Hepatic stellate cell (primary cell): ENCODE data around the gene GSTK1.
A peak's percentile ranks its signal among the peaks of the same experiment; 100 is the strongest.

ENCODE experiments used
- DNase-seq: peaks from one replicate; pipeline ENCODE4 v3.0.0; 2011; ENCODE audit warnings: low spot score

The GSTK1 gene

GRCh38 chr7:143299346-143299745, 36.1 kb downstream of the GSTK1 start:
- DNase-seq, result peak; percentile 59

GRCh38 chr7:143299840-143300239, 36.6 kb downstream of the GSTK1 start:
- no peak for DNase-seq

- DNase-seq, result peak; percentile 71
These were observed 38.0 kb downstream of the GSTK1 start for GRCh38 chr7:143300959-143301935.

GRCh38 chr7:143303733-143304132, 40.5 kb downstream of the GSTK1 start:
- no peak for DNase-seq

- DNase-seq, result no peak
These were observed 41.7 kb downstream of the GSTK1 start for GRCh38 chr7:143304938-143305337.

- no peak for DNase-seq
These were observed 42.3 kb downstream of the GSTK1 start for GRCh38 chr7:143305423-143306070.

- DNase-seq, result no peak
These were observed 45.4 kb downstream of the GSTK1 start for GRCh38 chr7:143308632-143309031.

- DNase-seq, result no peak
These were observed 50.9 kb downstream of the GSTK1 start for GRCh38 chr7:143314127-143314526.

- DNase-seq, result no peak
These were observed 52.5 kb downstream of the GSTK1 start, which contains the start of gene CLCN1 for GRCh38 chr7:143315776-143316175. CLCN1 (plus strand) TSS chr7:143316111; CDS start chr7:143316213, 102 bp downstream.

- DNase-seq, result no peak
These were observed 53.3 kb downstream of the GSTK1 start for GRCh38 chr7:143316492-143316891.

- peak; percentile 73 for DNase-seq
These were observed 55.4 kb downstream of the GSTK1 start for GRCh38 chr7:143318661-143319060.
